Measurements from ENCODE around the gene KDM8. TPM values are rescaled to one million over a fixed set of nuclear protein-coding genes. Genes with fewer than 3 reads are reported as not detected.

The KDM8 gene
- total RNA-seq, 4 donors from 2014 or later = 4.4 to 14.2 (median 9.2) TPM

DNA sequence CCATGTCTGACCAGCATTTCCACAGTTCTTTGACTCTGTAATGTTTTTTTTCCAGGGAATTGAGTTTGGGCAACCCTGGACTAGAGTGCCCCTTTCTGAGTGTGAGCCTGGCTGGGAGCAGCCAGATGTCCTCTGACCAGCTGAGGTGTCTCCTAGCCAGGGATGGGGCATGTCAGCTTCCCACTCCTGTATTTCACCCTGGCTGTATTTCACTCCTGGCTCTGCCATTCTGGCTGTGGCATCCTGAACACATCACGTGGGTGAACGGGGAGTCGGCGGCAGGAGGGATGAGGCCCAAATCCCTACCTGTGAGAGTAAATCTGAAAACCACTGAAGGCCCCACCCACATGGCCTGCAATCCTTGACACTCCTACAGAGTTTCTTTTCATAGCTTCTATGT, 31.3 kb downstream of the KDM8 start:
- no peaks in the 10 kb centered on the region for H3K36me3 ChIP-seq
- in situ Hi-C loops (cut with MboI; ENCODE audit: low pct_ligation_motif_present in 1 of 4, low pct_unique_long_range_greater_than_20kb in 1 of 4, low sequenced_read_pairs in 3 of 4) (loop anchor here (10.0 to 25.0 kb wide), 3 partner anchors 80 to 130 kb away; partner anchors contain the start of gene IL4R (in 1 of the 4)), intact Hi-C loops (cut with DNase I; ENCODE audit: low total_unique reads) (loop anchor here (5.0 kb wide), 1 partner anchor 133 kb away; no protein-coding TSS in a partner anchor)
- no peaks in the 10 kb centered on the region for H3K27me3 ChIP-seq
- peak overlapping the region; percentile 77 to 90 (median 82) for H3K27ac ChIP-seq
- no peak overlapping the region for H3K4me3 ChIP-seq
- DNase-seq = no peak
- 20% methylated on average over 4 of the region's 4 CpGs; no CpG with 5 or more reads in 1 of the 2 donors for WGBS, 2 donors (ENCODE audit: low coverage in 1 of 2)
- TF ChIP-seq, protein P1, sequence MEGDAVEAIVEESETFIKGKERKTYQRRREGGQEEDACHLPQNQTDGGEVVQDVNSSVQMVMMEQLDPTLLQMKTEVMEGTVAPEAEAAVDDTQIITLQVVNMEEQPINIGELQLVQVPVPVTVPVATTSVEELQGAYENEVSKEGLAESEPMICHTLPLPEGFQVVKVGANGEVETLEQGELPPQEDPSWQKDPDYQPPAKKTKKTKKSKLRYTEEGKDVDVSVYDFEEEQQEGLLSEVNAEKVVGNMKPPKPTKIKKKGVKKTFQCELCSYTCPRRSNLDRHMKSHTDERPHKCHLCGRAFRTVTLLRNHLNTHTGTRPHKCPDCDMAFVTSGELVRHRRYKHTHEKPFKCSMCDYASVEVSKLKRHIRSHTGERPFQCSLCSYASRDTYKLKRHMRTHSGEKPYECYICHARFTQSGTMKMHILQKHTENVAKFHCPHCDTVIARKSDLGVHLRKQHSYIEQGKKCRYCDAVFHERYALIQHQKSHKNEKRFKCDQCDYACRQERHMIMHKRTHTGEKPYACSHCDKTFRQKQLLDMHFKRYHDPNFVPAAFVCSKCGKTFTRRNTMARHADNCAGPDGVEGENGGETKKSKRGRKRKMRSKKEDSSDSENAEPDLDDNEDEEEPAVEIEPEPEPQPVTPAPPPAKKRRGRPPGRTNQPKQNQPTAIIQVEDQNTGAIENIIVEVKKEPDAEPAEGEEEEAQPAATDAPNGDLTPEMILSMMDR (IDR thresholded peaks at IDR 0.05) = no peak
- no peak for TF ChIP-seq POLR2A (IDR thresholded peaks at IDR 0.05)
- TF ChIP-seq POLR2AphosphoS5 (IDR thresholded peaks at IDR 0.05) = no peak
- no peak for TF ChIP-seq EP300 (IDR thresholded peaks at IDR 0.05; ENCODE audit: low read depth)
- H3K9me3 ChIP-seq = no peaks in the 10 kb centered on the region
- peaks cover 37 to 90% (median 59%) of the 10 kb centered on the region in 4 donors for H3K4me1 ChIP-seq

DNA sequence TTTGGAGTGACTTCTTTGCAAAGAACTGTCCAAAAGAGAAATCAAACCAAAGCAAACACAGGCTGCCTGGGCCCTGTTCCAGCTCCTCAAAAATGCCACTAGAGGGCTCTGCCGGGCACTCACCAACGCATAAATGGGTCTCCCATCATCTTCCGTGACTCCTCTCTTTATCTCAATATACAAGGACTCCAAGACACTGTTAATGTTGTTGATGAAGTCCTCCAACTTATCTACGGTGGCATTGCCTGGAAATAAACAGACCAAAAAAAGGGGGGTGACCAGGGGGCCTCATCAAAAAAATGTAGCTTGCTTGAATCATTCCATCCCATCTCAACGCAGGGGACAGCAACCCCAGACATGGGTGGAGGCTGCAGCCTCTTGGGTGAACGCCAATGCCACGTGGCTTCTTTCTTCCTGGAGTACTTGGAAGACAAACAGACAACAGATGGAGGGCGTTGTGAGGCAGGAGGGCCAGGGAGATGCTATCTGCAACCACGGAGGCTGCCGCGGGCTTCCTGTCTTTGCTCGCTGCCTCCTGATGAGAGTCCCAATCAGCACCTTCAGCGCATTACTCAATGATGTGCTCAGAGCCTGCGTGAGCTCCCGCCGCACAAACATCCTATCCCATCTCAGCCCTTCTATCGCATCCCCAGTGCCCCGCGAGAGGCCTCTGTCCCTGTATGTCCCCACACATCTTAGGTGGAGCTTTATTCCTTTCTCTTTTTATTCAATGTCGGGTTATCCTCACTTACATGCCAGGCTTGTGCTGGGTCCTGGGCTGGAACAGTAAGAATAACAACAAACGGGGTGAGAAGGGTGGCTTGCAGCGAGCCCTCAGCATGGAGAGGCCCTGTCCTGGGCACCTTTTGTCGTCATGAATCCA, 32.0 kb downstream of the KDM8 start:
- H3K36me3 ChIP-seq = no peaks in the 10 kb centered on the region
- H3K9me3 ChIP-seq = no peaks in the 10 kb centered on the region
- no peak overlapping the region for H3K4me3 ChIP-seq
- in situ Hi-C loops (cut with MboI; ENCODE audit: low pct_ligation_motif_present in 1 of 4, low pct_unique_long_range_greater_than_20kb in 1 of 4, low sequenced_read_pairs in 3 of 4) (loop anchor here (10.0 to 25.0 kb wide), 3 partner anchors 80 to 130 kb away; partner anchors contain the start of gene IL4R (in 1 of the 4)), intact Hi-C loops (cut with DNase I; ENCODE audit: low total_unique reads) (loop anchor here (5.0 kb wide), 1 partner anchor 132 kb away; no protein-coding TSS in a partner anchor)
- H3K27ac ChIP-seq = peak overlapping the region; percentile 77 to 90 (median 82)
- H3K27me3 ChIP-seq = no peaks in the 10 kb centered on the region
- TF ChIP-seq POLR2AphosphoS5 (IDR thresholded peaks at IDR 0.05) (peak; percentile 62 to 77 (median 71)), EP300 (IDR thresholded peaks at IDR 0.05; ENCODE audit: low read depth) (no peak), POLR2A (IDR thresholded peaks at IDR 0.05) (peak; percentile 41)
- TF ChIP-seq, protein P1 (IDR thresholded peaks at IDR 0.05) = peak; percentile 79 to 86 (median 82)
- peaks cover 32 to 90% (median 58%) of the 10 kb centered on the region in 4 donors for H3K4me1 ChIP-seq
- 0 to 38% methylated on average over 1 to 23 of the region's 23 CpGs for WGBS, 2 donors (ENCODE audit: low coverage in 1 of 2)
- DNase-seq = peak; percentile 92

DNA sequence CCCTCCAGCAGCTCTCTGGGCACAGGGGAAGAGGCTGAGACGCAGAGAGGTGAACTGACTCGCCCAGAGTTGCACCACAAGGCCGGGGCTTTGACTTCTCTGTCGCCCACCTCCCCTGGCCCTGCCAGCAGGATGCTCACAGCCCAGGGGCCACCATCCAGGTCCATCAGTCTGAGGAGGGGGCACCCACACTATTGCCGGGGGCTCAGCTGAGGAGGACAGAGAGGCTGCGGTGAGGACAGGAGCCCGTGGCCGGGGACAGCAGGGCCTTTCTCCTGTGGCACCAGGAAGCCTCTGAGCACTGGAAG, 32.6 kb downstream of the KDM8 start:
- H3K27me3 ChIP-seq = no peaks in the 10 kb centered on the region
- H3K4me3 ChIP-seq = no peak overlapping the region
- DNase-seq = no peak
- in situ Hi-C loops (cut with MboI; ENCODE audit: low pct_ligation_motif_present in 1 of 4, low pct_unique_long_range_greater_than_20kb in 1 of 4, low sequenced_read_pairs in 3 of 4) = loop anchor here (10.0 to 25.0 kb wide), 3 partner anchors 79 to 129 kb away; partner anchors contain the start of gene IL4R (in 1 of the 4)
- TF ChIP-seq POLR2A (IDR thresholded peaks at IDR 0.05) (no peak), EP300 (IDR thresholded peaks at IDR 0.05; ENCODE audit: low read depth) (no peak), POLR2AphosphoS5 (IDR thresholded peaks at IDR 0.05) (no peak)
- TF ChIP-seq, protein P1 (IDR thresholded peaks at IDR 0.05) = no peak
- intact Hi-C loops (cut with DNase I; ENCODE audit: low total_unique reads) = loop anchor here (5.0 kb wide), 1 partner anchor 131 kb away; no protein-coding TSS in a partner anchor
- 96% methylated on average over 7 of the region's 8 CpGs; no CpG with 5 or more reads in 1 of the 2 donors for WGBS, 2 donors (ENCODE audit: low coverage in 1 of 2)
- H3K4me1 ChIP-seq = peaks cover 31 to 90% (median 59%) of the 10 kb centered on the region in 4 donors
- H3K27ac ChIP-seq = peak overlapping the region; percentile 77 to 90 (median 82)
- H3K36me3 ChIP-seq = no peaks in the 10 kb centered on the region
- no peaks in the 10 kb centered on the region for H3K9me3 ChIP-seq

DNA sequence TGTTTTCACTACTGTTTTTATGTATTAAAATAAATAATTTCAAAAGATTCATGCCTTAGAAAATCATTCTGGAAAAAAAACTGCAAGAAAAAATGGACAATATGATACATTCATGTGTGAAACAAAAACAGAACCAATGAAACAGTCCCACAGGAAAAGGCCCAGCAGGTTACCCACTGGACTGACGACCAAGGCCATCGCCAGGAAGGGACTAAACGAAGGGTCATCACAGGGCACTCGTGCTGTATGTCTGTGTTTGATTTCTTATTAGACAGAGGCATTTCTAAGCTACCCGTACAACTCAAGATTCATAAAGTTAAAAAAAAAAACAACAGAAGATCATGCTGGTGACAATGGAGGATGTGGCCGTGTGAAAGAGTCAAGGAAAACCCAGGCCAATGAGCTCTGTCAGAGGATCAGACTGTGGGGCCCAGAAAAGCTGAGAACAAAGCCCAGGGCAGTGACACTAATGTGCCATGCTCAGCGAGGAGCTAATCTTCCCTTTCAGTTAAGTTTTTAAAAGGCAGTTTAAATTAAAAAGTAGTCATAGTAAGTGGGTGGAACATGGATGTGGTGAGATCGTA, 33.4 kb downstream of the KDM8 start:
- Histone ChIP-seq H3K4me3 (no peak overlapping the region), H3K36me3 (no peaks in the 10 kb centered on the region), H3K27ac (peak overlapping the region; percentile 77 to 90 (median 82)), H3K4me1 (peaks cover 33 to 90% (median 61%) of the 10 kb centered on the region in 4 donors), H3K27me3 (no peaks in the 10 kb centered on the region), H3K9me3 (no peaks in the 10 kb centered on the region)
- DNase-seq = no peak
- intact Hi-C loops (cut with DNase I; ENCODE audit: low total_unique reads) (loop anchor here (5.0 kb wide), 1 partner anchor 131 kb away; no protein-coding TSS in a partner anchor), in situ Hi-C loops (cut with MboI; ENCODE audit: low pct_ligation_motif_present in 1 of 4, low pct_unique_long_range_greater_than_20kb in 1 of 4, low sequenced_read_pairs in 3 of 4) (loop anchor here (10.0 to 25.0 kb wide), 3 partner anchors 78 to 128 kb away; partner anchors contain the start of gene IL4R (in 1 of the 4))
- 78 to 81% methylated on average over 3 to 8 of the region's 8 CpGs for WGBS, 2 donors (ENCODE audit: low coverage in 1 of 2)
- TF ChIP-seq EP300 (IDR thresholded peaks at IDR 0.05; ENCODE audit: low read depth) = no peak
- TF ChIP-seq POLR2AphosphoS5 (IDR thresholded peaks at IDR 0.05) = no peak
- no peak for TF ChIP-seq POLR2A (IDR thresholded peaks at IDR 0.05)

Data from transverse colon (tissue), 4 donors.